ENCODE data around the gene GAA.

Gene GAA

GRCh38 chr17:80104321-80104955, 3.1 kb downstream of the GAA start:
- DNase-seq (ENCODE audit: low read depth): no peak

- DNase-seq (ENCODE audit: low read depth): no peak
These were observed 3.6 kb downstream of the GAA start for GRCh38 chr17:80104956-80105375.

GRCh38 chr17:80105762-80106161, 4.4 kb downstream of the GAA start:
- DNase-seq (ENCODE audit: low read depth): no peak

GRCh38 chr17:80106176-80106575, 4.8 kb downstream of the GAA start:
- DNase-seq (ENCODE audit: low read depth): no peak

- DNase-seq (ENCODE audit: low read depth): no peak
These were observed 5.4 kb downstream of the GAA start for GRCh38 chr17:80106751-80107150.

- DNase-seq (ENCODE audit: low read depth): no peak
These were observed 6.0 kb downstream of the GAA start for GRCh38 chr17:80107231-80108021.

- DNase-seq (ENCODE audit: low read depth): no peak
These were observed 6.9 kb downstream of the GAA start for GRCh38 chr17:80108036-80108971.

- no peak for DNase-seq (ENCODE audit: low read depth)
These were observed 7.8 kb downstream of the GAA start for GRCh38 chr17:80109066-80109660.

- DNase-seq (ENCODE audit: low read depth): no peak
These were observed 8.5 kb downstream of the GAA start for GRCh38 chr17:80109713-80110446.

- DNase-seq (ENCODE audit: low read depth): no peak
These were observed 9.0 kb downstream of the GAA start for GRCh38 chr17:80110447-80110812.

- no peak for DNase-seq (ENCODE audit: low read depth)
These were observed 9.7 kb downstream of the GAA start for GRCh38 chr17:80110927-80111701.

GRCh38 chr17:80111702-80112470, 10.5 kb downstream of the GAA start:
- no peak for DNase-seq (ENCODE audit: low read depth)

- DNase-seq (ENCODE audit: low read depth): no peak
These were observed 11.2 kb downstream of the GAA start for GRCh38 chr17:80112471-80113032.

- DNase-seq (ENCODE audit: low read depth): no peak
These were observed 11.7 kb downstream of the GAA start for GRCh38 chr17:80113033-80113484.

GRCh38 chr17:80114758-80115157, 13.4 kb downstream of the GAA start:
- DNase-seq (ENCODE audit: low read depth): no peak

- no peak for DNase-seq (ENCODE audit: low read depth)
These were observed 13.8 kb downstream of the GAA start for GRCh38 chr17:80115159-80115558.

- DNase-seq (ENCODE audit: low read depth): no peak
These were observed 15.0 kb downstream of the GAA start for GRCh38 chr17:80116276-80116920.

GRCh38 chr17:80116921-80117380, 15.6 kb downstream of the GAA start:
- DNase-seq (ENCODE audit: low read depth): no peak
